Measurements from ENCODE around the gene KIAA0040. TPM values are rescaled to one million over a fixed set of nuclear protein-coding genes. Genes with fewer than 3 reads are reported as not detected.

Gene KIAA0040
- polyA plus RNA-seq (2011; rRNA removed) = 9.9 and 10.8 TPM in 2 replicates
- polyA minus RNA-seq (2011; rRNA and poly(A)+ RNA removed) = 4.7 and 4.8 TPM in 2 replicates

GRCh38 chr1:175192630-175193526 lies at the start of gene KIAA0040:
TSS of gene KIAA0040 (minus strand) at chr1:175192776. CDS start at chr1:175161013, 31,763 bp downstream.
- Histone ChIP-seq H3K27me3 (ENCODE audit: control insufficient read depth, insufficient read depth, low read length) (no peaks in the 10 kb centered on the region), H3K36me3 (ENCODE audit: control insufficient read depth, insufficient read depth, low read length) (no peaks in the 10 kb centered on the region), H3K4me3 (ENCODE audit: low read depth, low read length) (peak within 1 kb of the TSS; percentile 43)
- ChIA-PET POLR2A (no interaction called here), CTCF (interaction anchor here (0.7 to 1.7 kb wide), 4 partner anchors 11 to 47 kb away, joined by 3 to 4 read pairs (median 4); no protein-coding TSS in a partner anchor)
- TF ChIP-seq CTCF (IDR thresholded peaks at IDR 0.05; ENCODE audit: insufficient read depth, low read depth, low read length) = peak; percentile 46
- no peak for DNase-seq (ENCODE audit: low read depth)

DNA sequence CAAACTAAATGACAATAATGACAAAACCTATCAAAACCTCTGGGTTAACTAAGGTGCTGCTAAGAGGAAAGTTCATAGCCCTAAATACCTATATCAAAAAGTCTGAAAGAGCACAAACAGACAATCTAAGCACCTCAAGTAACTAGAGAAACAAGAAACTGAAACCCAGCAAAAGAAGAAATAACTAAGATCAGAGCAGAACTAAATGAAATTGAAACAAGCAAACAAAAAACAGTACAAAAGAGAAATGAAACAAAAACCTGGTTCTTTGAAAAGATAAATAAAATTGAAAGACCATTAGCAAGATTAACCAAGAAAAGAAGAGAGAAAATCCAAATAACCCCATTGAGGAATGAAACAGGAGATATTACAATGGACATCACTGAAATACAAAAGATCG lies 44.8 kb upstream of the KIAA0040 start:
- no peak for TF ChIP-seq CTCF (IDR thresholded peaks at IDR 0.05; ENCODE audit: insufficient read depth, low read depth, low read length)
- Histone ChIP-seq H3K36me3 (ENCODE audit: control insufficient read depth, insufficient read depth, low read length) (no peaks in the 10 kb centered on the region), H3K27me3 (ENCODE audit: control insufficient read depth, insufficient read depth, low read length) (no peaks in the 10 kb centered on the region), H3K4me3 (ENCODE audit: low read depth, low read length) (no peak overlapping the region)
- DNase-seq (ENCODE audit: low read depth) = no peak
- ChIA-PET POLR2A (no interaction called here), CTCF (no interaction called here)

DNA sequence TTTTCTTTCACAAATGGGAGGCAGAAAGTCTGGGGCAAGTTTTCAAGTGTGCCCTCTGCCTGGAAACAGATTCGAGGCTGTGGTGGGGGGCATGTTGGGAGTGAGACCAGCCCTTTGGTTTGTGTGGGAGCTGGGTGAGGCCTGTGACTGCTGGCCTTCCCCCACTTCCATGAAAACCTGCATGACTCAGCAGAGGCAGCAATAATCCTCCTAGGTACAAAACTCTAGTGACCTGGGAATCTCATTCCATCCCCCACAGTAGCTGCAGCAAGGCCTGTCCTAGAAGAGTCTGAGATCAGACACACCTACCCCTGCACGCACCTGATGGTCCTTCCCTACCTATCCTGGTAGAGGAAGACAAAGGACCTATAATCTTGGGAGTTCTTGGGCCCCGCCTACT lies 42.1 kb upstream of the KIAA0040 start:
- Histone ChIP-seq H3K27me3 (ENCODE audit: control insufficient read depth, insufficient read depth, low read length) (no peaks in the 10 kb centered on the region), H3K36me3 (ENCODE audit: control insufficient read depth, insufficient read depth, low read length) (no peaks in the 10 kb centered on the region), H3K4me3 (ENCODE audit: low read depth, low read length) (no peak overlapping the region)
- ChIA-PET CTCF (interaction anchor here (1.0 to 1.5 kb wide), 2 partner anchors 80 to 82 kb away, joined by 3 to 5 read pairs; no protein-coding TSS in a partner anchor), POLR2A (no interaction called here)
- TF ChIP-seq CTCF (IDR thresholded peaks at IDR 0.05; ENCODE audit: insufficient read depth, low read depth, low read length) = no peak
- DNase-seq (ENCODE audit: low read depth) = no peak

DNA sequence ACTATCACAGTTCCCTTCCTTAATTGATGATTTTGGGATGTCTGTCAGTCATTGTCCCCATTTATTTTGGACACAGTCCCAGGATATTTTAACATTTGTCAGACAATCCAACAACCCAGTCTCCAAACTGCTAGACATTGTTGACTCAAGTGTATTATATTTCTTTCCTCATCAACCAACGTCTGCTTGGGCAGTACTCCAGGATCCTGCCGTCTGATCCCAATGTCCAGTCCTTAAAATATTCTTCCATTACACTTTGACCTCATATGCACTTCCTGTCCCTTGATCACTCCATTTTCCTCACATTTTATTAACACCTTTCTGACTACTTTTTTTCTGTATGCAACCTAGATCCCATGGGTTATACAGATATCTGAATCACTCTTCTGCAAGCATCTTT lies 39.8 kb upstream of the KIAA0040 start:
- no peaks in the 10 kb centered on the region for H3K36me3 ChIP-seq (ENCODE audit: control insufficient read depth, insufficient read depth, low read length)
- no peak for TF ChIP-seq CTCF (IDR thresholded peaks at IDR 0.05; ENCODE audit: insufficient read depth, low read depth, low read length)
- no peak overlapping the region for H3K4me3 ChIP-seq (ENCODE audit: low read depth, low read length)
- DNase-seq (ENCODE audit: low read depth) = no peak
- POLR2A ChIA-PET = no interaction called here
- H3K27me3 ChIP-seq (ENCODE audit: control insufficient read depth, insufficient read depth, low read length) = no peaks in the 10 kb centered on the region
- CTCF ChIA-PET = interaction anchor here (0.9 kb wide), 1 partner anchor 87 kb away, joined by 3 read pairs; no protein-coding TSS in a partner anchor

GRCh38 chr1:175225805-175226129 lies 33.2 kb upstream of the KIAA0040 start:
- DNase-seq (ENCODE audit: low read depth) = no peak
- ChIA-PET POLR2A (no interaction called here), CTCF (no interaction called here)
- no peaks in the 10 kb centered on the region for H3K36me3 ChIP-seq (ENCODE audit: control insufficient read depth, insufficient read depth, low read length)
- TF ChIP-seq CTCF (IDR thresholded peaks at IDR 0.05; ENCODE audit: insufficient read depth, low read depth, low read length) = no peak
- no peak overlapping the region for H3K4me3 ChIP-seq (ENCODE audit: low read depth, low read length)
- no peaks in the 10 kb centered on the region for H3K27me3 ChIP-seq (ENCODE audit: control insufficient read depth, insufficient read depth, low read length)

Data from BJ (cell line).